WERI-Rb-1 (cell line): Measurements from ENCODE around the gene RRP1B.
"Not testable (repeated sequence)": the region's sequence is repeated elsewhere in the genome, so short reads cannot be mapped to it uniquely, and the experiment has no call there.

Source experiments
- DNase-seq: peaks from one replicate; pipeline ENCODE4 v3.0.0-alpha.2; 2020
- H3K27ac ChIP-seq: fragments of 250-450 bp; sonication (Bioruptor Pico); 2 replicates; pipeline ENCODE4 v1.5.1; 2020; ENCODE audit warnings: mild to moderate bottlenecking, moderate library complexity
- H3K27me3 ChIP-seq: fragments of 250-450 bp; sonication (Bioruptor Pico); 2 replicates; pipeline ENCODE4 v1.5.1; 2021; ENCODE audit warnings: mild to moderate bottlenecking, low read depth, moderate library complexity; ENCODE audit not compliant: insufficient read depth, severe bottlenecking
- H3K36me3 ChIP-seq: fragments of 250-450 bp; sonication (Bioruptor Pico); 2 replicates; pipeline ENCODE4 v1.5.1; 2020; ENCODE audit warnings: mild to moderate bottlenecking, moderate library complexity
- H3K4me3 ChIP-seq: 2 replicates; pipeline ENCODE4 v1.5.1; 2011; ENCODE audit warnings: low read depth, mild to moderate bottlenecking, control low read depth, low read length
- H3K9me3 ChIP-seq: fragments of 250-450 bp; sonication (Bioruptor Pico); 2 replicates; pipeline ENCODE4 v1.5.1; 2021; ENCODE audit warnings: mild to moderate bottlenecking, moderate library complexity; ENCODE audit not compliant: severe bottlenecking
- CTCF ChIP-seq: IDR thresholded peaks from 2 replicates; pipeline ENCODE4 v1.5.1; 2011; ENCODE audit warnings: low read depth, mild to moderate bottlenecking, control low read depth, inconsistent platforms, low read length

Gene RRP1B

GRCh38 chr21:43712268-43712942, 53.0 kb downstream of the RRP1B start:
- H3K4me3 ChIP-seq = no peak overlapping the region
- H3K27ac ChIP-seq = no peak overlapping the region
- no peaks in the 10 kb centered on the region for H3K36me3 ChIP-seq
- H3K27me3 ChIP-seq = no peaks in the 10 kb centered on the region
- no peak for DNase-seq
- peaks cover 5% of the 10 kb centered on the region for H3K9me3 ChIP-seq
- no peak for TF ChIP-seq CTCF

GRCh38 chr21:43713123-43713522, 53.8 kb downstream of the RRP1B start:
- H3K4me3 ChIP-seq, H3K27me3 ChIP-seq, H3K9me3 ChIP-seq, DNase-seq, H3K36me3 ChIP-seq, H3K27ac ChIP-seq: not testable (repeated sequence)

GRCh38 chr21:43716376-43717165, 57.2 kb downstream of the RRP1B start:
- H3K27ac ChIP-seq = no peak overlapping the region
- peaks cover 3% of the 10 kb centered on the region for H3K9me3 ChIP-seq
- no peak for TF ChIP-seq CTCF
- H3K27me3 ChIP-seq = no peaks in the 10 kb centered on the region
- DNase-seq = no peak
- no peak overlapping the region for H3K4me3 ChIP-seq
- H3K36me3 ChIP-seq = peaks cover 9% of the 10 kb centered on the region

GRCh38 chr21:43717166-43717853, 58.0 kb downstream of the RRP1B start:
- DNase-seq = no peak
- no peak for TF ChIP-seq CTCF
- Histone ChIP-seq H3K27ac (no peak overlapping the region), H3K36me3 (peaks cover 9% of the 10 kb centered on the region), H3K27me3 (no peaks in the 10 kb centered on the region), H3K4me3 (no peak overlapping the region), H3K9me3 (peaks cover 3% of the 10 kb centered on the region)

- Histone ChIP-seq H3K9me3 (peaks cover 3% of the 10 kb centered on the region), H3K27me3 (no peaks in the 10 kb centered on the region), H3K4me3 (peak overlapping the region; percentile 88), H3K27ac (peak overlapping the region; percentile 40), H3K36me3 (peaks cover 9% of the 10 kb centered on the region)
- no peak for TF ChIP-seq CTCF
- no peak for DNase-seq
Observed at GRCh38 chr21:43717967-43718871, 58.9 kb downstream of the RRP1B start.
